AG10803 (cell line): ENCODE data around the gene C19orf38.
A peak's percentile ranks its signal among the peaks of the same experiment; 100 is the strongest.

Experiments used
- DNase-seq: peaks from one replicate; pipeline ENCODE4 v3.0.0; 2010; ENCODE audit warnings: low read depth
- H3K4me3 ChIP-seq: 2 replicates; pipeline ENCODE4 v1.5.1; 2011; ENCODE audit warnings: mild to moderate bottlenecking, low read length, control low read depth
- TF ChIP-seq, protein P1 (sequence below): conservative IDR thresholded peaks from 2 replicates; pipeline ENCODE4 v1.5.1; 2011; ENCODE audit warnings: mild to moderate bottlenecking, low read length, control low read depth, inconsistent platforms

Gene C19orf38

DNA sequence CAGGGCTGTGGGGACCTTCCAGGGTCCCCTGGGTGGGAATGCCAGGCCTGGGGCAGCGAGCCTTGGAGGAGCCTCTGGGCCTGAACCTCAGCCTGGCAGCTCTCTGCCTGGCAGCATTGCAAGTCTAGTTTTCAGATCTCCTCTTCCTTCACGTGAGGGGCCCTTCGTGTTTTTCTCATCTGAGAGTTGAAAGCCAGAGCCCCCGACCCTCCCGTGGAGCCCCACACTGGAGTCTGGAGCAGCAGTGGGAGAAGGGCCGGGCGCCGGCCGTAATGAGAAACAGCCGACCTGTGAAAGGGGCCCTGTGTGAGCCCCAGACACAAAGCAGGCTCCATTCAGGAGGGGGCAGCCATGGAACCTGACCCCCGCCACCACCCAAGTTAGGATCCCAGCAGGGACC lies 31.5 kb upstream of the C19orf38 start:
- DNase-seq, result no peak
- H3K4me3 ChIP-seq, result peak overlapping the region; percentile 97
- TF ChIP-seq, protein P1, sequence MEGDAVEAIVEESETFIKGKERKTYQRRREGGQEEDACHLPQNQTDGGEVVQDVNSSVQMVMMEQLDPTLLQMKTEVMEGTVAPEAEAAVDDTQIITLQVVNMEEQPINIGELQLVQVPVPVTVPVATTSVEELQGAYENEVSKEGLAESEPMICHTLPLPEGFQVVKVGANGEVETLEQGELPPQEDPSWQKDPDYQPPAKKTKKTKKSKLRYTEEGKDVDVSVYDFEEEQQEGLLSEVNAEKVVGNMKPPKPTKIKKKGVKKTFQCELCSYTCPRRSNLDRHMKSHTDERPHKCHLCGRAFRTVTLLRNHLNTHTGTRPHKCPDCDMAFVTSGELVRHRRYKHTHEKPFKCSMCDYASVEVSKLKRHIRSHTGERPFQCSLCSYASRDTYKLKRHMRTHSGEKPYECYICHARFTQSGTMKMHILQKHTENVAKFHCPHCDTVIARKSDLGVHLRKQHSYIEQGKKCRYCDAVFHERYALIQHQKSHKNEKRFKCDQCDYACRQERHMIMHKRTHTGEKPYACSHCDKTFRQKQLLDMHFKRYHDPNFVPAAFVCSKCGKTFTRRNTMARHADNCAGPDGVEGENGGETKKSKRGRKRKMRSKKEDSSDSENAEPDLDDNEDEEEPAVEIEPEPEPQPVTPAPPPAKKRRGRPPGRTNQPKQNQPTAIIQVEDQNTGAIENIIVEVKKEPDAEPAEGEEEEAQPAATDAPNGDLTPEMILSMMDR, result no peak

DNA sequence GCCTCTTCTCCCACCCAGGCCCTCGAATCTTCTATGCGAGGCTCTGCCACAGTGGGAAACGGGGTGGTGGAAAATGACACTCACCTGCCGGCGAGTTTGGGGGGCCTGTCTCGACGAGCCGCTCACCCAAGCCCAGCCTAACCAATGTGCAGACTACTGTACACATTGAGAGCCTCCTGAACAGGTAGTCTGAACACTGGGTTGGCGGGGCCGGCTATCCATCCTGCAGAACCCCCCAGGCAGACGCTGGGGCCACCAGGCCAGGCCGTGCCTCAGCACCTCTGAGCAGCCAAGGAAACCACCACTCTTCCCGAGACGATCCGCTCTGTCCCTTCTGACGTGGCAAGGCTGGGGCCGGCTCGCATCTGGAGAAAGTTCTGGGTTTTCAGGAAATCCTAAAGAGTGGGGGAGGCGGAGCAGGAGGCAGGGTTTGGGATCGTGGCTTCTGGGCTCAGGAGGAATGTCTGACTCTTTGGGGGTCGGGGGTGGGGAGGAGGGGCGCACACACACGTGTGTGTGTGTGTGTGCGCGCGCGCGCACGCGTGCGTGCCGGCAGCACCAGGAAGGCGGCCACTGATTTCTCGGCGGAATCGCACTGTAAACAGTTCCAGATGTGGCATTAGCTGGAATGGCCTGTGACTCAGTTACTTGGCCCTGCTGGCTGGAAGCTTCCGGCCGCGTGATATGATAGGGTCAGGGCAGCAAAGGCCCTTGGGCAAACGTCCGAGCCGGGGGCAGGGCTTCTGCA lies 30.8 kb upstream of the C19orf38 start:
- DNase-seq, result peak; percentile 99
- TF ChIP-seq, protein P1, result no peak

DNA sequence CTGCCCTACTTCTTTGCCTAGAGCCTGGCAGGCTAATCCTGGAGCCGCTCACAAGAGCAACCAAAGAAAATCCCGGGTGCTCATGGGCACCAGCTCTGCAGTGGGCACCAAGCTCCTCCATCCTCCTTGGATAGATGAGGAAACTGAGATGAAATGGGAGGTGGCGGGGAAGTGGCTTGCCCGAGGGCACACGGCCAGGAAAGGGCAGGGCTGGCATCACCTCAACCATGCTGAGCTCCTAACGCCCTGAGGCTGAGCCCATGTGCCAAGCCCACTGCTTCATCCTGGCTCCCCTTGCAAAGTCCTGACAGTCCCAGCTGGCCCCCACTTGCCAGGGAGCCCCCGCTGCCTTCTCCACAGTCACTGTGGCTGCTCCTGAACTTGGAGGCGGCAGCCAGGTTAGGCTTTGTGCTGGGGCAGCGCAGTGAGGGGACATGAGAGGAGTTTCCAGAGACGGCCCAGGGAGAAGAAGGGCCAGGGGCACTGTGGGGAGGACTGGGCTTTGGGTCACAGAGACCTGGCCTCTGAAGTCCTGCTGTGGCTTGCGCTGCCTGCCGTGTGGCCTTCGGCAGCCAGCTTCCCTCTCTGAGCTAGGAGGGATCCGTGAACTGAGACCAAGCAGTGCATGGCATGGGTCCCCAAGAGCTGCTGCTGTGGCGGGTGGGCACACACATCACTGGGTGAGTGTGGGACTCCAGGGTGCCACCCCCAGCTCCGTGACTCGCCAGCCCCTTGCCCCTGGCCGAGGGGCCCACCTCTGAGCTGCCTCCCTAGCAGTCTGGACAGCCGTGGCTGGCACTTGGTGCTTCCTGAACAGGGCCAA lies 29.7 kb upstream of the C19orf38 start:
- TF ChIP-seq, protein P1, result no peak
- no peak overlapping the region for H3K4me3 ChIP-seq
- DNase-seq, result peak; percentile 36

More for the DNA sequence above, 30.8 kb upstream of the C19orf38 start:
- peak overlapping the region; percentile 97 for H3K4me3 ChIP-seq

DNA sequence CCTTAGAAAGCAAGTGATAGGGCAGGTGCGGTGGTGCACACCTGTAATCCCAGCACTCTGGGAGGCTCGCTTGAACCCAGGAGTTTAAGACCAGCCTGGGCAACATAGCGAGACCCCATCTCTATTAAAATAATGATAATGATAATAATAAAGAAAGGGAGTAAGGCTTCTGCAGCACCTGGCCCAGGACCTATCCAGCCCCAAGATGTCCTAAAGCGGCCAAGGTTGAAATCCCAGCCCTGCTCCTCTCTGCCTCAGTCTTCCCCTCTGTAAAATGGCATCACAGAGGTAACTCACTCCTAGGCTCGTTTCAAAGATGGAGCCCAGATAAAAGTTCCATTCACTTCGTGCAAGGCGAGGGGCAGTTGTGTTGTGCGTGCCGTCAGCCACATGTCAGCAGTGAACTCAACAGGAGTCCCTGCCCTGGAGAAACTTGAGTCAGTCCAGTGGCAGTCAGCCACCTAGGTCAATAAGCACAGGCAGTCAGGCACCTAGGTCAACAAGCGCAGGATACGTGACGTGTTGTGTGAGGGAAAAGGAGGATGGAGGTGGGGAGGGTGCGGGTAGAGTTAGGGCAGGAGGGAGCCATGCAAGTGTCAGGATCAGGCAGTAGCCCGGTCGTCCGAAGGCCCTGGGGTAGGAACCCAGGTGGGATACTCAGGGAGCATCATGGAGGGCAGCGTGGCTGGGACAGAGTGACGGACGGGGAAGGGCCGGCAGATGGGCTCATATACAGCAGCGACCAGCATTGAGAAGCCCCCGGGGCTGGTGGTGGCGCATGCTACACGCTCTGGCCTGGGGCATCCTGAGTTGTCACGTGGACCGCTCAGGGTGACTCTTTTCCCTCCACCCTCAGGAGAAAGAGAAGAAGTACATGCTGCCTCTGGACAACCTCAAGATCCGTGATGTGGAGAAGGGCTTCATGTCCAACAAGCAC lies 28.8 kb upstream of the C19orf38 start:
- DNase-seq, result no peak
- no peak overlapping the region for H3K4me3 ChIP-seq
- TF ChIP-seq, protein P1, result no peak

DNA sequence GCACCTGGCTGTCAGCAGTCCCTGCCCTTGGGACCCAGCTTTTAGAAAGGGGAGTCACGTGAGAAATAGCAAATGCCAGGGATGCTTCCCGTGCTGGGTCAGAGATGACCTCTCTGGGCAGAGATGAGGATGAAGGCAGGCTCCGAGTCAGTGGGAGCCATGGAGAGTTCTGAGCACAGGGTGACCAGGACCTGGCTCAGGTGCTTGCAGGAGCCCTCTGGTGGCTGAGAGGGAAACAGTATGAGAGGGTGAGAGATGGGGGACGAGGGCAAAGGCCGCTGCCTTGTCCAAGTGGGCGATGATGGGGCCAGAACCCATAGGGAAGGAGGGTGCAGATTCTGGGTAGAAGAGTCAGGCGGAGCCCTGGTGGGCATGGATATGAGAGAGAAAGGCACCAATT lies 28.0 kb upstream of the C19orf38 start:
- TF ChIP-seq, protein P1, result peak; percentile 18
- no peak for DNase-seq

DNA sequence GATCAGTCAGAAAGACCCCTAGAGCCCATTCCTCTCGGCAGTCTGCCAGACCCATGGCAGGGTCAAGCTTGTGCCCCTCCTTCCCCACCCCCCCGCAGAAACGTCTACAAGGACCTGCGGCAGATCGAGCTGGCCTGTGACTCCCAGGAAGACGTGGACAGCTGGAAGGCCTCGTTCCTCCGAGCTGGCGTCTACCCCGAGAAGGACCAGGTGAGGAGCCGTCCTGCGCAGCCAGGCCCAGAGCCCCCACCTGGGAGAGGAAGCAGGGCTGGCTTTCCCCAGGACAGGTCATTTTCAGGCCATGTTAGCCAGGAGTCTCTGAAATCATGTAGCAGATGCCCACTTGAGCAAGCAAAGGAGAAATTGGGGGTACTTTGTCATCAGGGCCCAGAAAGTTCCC lies 24.5 kb upstream of the C19orf38 start:
- DNase-seq, result no peak
- H3K4me3 ChIP-seq, result no peak overlapping the region

More for the DNA sequence above, 28.0 kb upstream of the C19orf38 start:
- no peak overlapping the region for H3K4me3 ChIP-seq

More for the DNA sequence above, 24.5 kb upstream of the C19orf38 start:
- TF ChIP-seq, protein P1, result no peak
